GM18508 (cell line): ENCODE data around the gene LRP5.
"Not testable (repeated sequence)": the region's sequence is repeated elsewhere in the genome, so short reads cannot be mapped to it uniquely, and the experiment has no call there.

ENCODE experiments used
- ATAC-seq: cut with Tn5 transposase; IDR thresholded peaks from one replicate; pipeline ENCODE4 v1.9.1; 2021; ENCODE audit warnings: moderate number of reproducible peaks; ENCODE audit not compliant: insufficient read depth, unreplicated experiment

Gene LRP5

DNA sequence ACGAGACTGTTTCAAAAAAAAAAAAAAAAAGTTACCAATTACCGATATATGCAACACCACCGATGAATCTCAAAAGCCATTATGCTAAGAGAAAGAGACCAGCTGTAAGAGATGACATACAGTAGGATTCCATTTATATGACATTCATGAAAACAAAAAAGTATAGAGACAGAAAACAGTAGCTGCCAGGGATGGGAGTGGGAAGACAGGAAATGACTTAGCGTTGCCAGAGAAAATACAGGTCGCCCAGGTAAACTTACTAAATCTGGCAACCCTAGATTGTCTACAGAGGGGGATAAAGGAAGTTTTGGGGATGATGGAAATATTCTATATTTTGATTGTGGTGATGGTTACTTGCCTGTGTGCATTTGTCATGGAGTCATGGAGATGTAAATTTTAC is 32.7 kb upstream of the LRP5 start:
- no peak for ATAC-seq

DNA sequence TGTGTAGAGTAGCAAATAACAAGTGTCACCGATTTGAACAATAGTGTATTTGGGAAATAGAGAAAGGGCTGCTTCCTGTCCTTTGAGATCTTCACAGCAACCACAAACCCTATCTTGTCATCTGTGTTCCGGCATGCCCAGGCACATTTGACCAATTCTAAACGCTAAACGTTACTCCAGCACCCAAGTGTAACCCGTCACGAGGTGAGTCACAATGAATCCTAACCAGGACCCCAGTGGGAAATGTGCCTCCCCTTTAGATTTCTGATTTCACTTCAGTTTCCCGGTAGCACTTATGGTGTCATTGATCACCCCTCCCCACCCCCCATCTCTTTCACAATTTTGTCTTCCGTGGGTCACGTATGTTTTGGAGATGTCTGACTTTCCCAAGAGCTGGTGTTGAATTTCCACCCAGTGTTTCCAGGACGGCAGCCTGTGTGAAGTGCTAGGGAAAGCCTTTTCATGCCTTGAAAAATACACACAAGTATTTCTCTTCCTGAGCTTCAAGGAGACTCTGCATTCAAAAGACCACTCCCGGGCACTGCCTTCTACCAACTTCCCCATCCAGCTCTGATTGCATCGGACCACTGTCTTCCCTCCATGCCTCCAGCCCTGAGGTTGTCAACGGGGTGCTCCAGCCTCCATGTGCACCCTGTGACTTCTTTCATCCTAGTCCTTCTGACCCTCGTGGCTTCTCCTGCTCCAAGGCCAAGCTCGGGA is 30.1 kb upstream of the LRP5 start:
- no peak for ATAC-seq

DNA sequence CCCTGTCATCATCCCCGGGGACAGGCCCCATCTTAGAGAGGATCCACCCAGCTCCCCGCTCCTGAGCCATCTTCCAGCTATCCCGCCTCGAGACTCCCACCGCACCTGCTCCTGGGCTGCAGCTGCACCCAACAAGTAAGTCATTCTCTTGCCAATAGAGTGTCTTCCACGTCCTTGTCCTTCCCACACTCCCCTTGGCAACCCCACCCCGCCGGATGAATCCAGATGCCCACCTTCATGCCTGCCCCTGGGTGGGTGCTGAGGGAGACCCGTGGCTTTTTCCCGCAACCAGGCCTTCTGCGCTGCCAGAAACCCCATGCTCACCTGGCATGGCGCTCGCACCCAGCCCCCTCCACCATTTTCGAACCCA is 29.5 kb upstream of the LRP5 start:
- ATAC-seq = no peak

- ATAC-seq = not testable (repeated sequence)
Measured at GRCh38 chr11:68284588-68284987, 27.8 kb upstream of the LRP5 start.

GRCh38 chr11:68287419-68287818 is 25.0 kb upstream of the LRP5 start:
- ATAC-seq = no peak

- ATAC-seq = no peak
Measured at GRCh38 chr11:68289456-68289855, 22.9 kb upstream of the LRP5 start.

DNA sequence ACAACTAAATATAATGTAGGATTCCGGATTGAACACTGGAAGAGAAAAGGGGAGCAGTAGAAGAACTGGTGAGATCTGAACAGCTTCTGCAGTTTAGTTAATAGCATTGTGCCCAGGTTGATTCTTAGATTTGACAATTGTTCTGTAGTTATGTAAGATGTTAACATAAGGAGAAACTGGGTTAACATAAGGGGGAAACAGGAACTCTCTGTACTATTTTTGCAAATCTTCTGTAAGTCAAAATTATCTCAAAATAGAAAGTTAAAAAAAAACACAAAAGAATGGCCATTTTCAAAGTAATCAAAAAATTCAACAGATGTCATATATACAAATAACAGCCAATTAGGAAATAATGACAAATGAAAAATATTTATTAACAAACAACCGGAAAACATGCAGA is 18.7 kb upstream of the LRP5 start:
- ATAC-seq = no peak

DNA sequence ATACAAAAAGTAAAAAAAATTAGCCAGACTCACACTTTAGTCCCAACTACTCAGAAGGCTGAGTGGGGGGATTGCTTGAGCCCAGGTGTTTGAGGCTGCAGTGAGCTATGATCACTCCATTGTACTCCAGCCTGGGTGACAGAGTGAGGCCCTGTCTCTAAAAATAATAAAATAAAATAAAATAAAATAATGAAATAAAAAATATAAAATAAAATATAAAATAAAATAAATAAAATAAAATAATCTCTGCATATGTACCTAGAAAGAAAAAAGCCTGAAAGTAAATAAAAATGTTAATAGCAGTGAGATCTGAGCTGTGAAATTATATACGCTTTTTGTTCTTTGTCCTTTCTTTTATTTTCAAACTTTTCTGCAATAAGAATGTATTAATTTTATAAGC is 17.1 kb upstream of the LRP5 start:
- no peak for ATAC-seq

GRCh38 chr11:68295940-68296339 is 16.5 kb upstream of the LRP5 start:
- no peak for ATAC-seq

GRCh38 chr11:68296344-68297051 is 15.9 kb upstream of the LRP5 start:
- ATAC-seq = no peak

DNA sequence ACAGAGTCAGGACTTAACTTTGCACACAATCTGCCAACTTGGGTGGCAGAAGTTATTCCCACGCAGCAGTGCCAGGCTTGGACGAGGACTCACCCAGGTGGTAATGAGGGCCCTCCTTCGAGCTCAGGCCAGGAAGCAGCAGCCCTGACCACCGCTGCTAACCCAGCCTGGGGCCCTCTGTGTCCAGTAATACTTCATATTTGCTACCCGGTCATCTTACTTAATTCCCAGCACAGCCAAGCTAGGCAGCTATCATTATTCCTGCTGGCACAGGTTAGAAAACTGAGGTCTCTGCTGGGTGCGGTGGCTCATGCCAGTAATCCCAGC is 15.4 kb upstream of the LRP5 start:
- ATAC-seq = no peak

GRCh38 chr11:68297494-68297811 is 14.9 kb upstream of the LRP5 start:
- ATAC-seq = no peak

DNA sequence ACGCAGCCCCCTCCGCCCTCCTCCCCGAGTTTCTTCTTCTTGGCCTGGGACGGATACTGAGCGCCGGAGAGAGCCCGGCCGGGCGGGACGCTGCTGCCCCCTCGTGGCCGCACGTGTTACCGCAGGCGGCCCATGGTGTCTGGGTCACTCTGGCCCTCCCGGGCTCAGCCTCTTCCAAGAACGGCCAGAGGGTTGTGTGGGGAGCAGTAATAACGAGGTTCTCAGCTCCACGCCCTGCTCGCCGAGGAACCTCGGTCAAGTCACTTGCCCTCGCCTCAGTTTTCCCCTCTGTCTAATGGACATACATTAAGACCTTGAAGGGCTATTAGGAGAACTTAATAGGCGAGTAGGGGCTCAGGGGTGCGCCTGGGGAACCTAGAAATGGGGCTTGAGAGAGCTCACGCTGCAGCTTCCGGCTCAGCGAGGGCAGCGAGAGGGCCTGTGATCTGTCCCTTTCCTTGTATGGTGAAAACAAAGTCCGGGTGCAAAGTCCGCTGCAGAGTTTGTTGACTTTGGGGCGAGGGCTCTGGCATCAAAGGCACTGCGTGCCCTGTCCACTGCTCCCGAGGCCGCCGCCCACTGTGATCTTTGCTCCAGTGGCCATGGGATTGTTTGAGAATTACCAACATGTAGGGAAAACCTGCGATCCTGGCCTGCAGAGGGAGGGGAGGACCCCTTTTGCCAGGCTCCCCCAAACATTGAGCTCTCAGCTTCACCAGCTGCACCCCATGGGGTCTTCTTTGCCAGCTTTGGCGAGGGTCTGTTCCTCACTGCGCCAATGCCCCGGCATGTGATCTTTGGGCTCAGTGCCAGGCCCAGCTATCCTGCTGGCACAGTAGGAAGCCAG is 14.4 kb upstream of the LRP5 start:
- no peak for ATAC-seq

GRCh38 chr11:68298659-68299516 is 13.5 kb upstream of the LRP5 start:
- no peak for ATAC-seq

DNA sequence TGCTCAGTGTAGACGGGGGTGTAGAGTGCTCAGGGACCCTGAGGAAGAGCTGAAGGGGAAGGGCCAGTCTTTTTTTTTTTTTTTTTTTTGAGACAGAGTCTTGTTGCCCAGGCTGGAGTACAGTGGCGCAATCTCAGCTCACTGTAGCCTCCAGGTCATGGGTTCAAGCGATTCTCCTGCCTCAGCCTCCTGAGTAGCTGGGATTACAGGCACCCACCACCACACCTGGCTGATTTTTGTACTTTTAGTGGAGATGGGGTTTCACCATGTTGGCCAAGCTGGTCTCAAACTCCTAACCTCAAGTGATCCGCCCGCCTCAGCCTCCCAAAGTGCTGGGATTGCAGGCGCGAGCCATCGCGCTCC is 12.9 kb upstream of the LRP5 start:
- ATAC-seq = not testable (repeated sequence)

GRCh38 chr11:68300076-68300830 is 12.1 kb upstream of the LRP5 start:
- no peak for ATAC-seq

DNA sequence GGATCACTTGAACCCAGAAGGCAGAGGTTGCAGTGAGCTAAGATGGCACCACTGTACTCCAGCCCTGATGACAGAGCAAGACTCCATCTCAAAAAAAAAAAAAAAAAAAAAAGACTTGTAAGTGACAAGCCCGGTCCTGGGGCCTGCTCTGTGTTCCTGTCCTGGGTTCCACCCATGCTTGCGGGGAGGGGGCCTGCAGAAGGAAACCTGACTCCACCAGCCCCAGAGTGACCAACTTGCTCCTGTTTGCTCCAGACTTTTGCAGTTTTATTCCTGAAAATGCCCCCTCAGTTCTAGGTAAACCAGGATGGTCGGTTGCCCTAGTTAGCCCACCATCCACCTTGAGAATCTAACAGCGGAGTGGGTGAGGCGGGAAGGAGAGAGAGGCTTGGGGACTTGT is 10.1 kb upstream of the LRP5 start:
- ATAC-seq = no peak

- no peak for ATAC-seq
Measured at GRCh38 chr11:68302670-68303069, 9.7 kb upstream of the LRP5 start.

DNA sequence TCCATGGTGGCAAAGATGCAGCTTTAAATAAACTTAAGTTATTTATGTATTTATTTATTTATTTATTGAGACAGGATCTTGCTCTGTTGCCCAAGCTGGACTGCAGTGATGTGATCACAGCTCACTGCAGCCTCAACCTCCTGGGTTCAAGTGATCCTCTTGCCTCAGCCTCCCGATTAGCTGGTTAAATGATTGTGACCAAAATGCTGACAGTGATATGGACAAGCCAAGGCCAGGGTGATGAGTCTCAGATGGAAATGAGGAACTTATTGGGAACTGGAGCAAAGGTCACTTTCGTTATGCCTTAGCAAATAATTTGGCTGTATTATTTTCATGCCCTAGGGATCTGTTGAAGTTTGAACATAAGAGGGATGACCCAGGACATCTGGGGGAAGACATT is 9.3 kb upstream of the LRP5 start:
- no peak for ATAC-seq
